Stimulated activated CD4-positive, alpha-beta T cell treated with anti-CD3 and anti-CD28 coated beads, Interleukin-1b, Interleukin-23, amount 100 ng/mL, for 48 hours (primary cell): ENCODE results near the gene MRS2.
"Not testable (repeated sequence)": the region's sequence is repeated elsewhere in the genome, so short reads cannot be mapped to it uniquely, and the experiment has no call there.

Experiments used
- DNase-seq: peaks from one replicate; pipeline ENCODE4 v3.0.0-alpha.2; 2020

Gene MRS2, protein sequence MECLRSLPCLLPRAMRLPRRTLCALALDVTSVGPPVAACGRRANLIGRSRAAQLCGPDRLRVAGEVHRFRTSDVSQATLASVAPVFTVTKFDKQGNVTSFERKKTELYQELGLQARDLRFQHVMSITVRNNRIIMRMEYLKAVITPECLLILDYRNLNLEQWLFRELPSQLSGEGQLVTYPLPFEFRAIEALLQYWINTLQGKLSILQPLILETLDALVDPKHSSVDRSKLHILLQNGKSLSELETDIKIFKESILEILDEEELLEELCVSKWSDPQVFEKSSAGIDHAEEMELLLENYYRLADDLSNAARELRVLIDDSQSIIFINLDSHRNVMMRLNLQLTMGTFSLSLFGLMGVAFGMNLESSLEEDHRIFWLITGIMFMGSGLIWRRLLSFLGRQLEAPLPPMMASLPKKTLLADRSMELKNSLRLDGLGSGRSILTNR

DNA sequence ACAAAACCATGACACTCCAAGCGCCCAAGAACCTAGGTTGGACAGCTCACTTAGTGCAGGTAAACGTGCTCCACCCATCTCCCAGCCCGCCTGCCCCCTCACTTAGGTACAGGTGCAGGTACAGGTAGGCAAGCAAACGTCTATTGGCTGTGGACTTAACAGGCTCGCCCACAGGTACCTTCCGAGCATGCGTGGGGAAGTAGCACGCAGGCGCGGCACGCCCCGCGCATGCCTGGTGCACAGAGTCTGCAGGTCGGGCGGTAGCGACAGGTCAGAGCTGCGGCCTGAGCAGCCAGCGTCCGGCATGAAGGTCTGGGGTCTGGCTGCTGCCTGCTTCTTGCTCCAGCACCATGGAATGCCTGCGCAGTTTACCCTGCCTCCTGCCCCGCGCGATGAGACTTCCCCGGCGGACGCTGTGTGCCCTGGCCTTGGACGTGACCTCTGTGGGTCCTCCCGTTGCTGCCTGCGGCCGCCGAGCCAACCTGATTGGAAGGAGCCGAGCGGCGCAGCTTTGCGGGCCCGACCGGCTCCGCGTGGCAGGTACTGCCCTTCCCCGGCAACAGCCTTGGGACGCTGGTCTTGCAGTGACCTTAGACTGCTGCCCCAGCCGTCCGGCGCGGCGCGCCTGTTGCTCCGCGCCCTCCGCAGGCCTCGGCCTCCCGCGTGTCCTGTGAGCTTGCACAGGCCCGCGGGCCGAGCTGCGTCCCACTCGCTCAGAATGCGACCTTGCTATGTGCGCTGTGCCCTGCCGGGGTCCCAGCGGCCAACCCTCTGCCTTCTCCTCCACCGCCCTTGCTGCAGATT, at the start of gene MRS2:
Gene MRS2, plus strand, starts transcription at position 240 of the 804 bp plus-strand sequence. Its CDS starts 111 bp downstream, at position 351.
- peak; percentile 75 for DNase-seq

DNA sequence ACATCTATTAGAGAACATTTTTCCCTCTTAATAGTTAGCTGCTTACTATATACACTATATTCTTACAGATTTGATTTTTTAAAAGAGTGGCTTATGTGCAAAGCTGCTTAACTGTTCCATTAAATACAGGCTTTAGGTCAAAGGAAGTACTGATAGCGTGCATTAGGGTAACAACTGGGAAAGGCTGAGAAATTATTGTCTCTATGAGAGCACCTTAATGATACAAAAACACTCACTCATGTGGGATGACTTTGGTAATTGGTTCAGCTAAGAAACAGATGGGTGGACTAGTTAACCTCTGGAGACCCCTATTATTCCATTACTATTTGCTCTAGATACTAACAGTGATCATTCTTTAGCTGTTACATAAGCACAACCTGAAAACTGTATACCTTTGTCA, 48.9 kb upstream of the MRS2 start:
- no peak for DNase-seq

DNA sequence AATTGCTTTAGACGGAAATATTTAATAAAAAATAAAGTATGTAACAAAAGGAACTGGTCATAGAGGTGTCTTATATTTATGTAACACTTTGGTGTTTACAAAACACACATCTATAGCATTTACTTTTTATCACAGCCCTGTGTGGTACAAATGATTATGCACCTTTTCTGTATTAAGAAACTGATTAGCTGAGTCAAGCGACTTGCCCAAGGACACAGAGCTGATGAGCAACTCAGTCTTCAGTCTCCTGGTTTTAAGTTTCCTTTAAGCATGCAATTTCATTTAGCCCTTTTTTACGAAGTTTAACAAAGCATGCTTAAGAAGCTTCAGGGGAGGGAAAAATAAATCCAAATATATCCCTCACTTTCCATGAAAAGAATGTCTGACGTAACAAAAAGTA, 47.3 kb upstream of the MRS2 start:
- DNase-seq, result no peak

DNA sequence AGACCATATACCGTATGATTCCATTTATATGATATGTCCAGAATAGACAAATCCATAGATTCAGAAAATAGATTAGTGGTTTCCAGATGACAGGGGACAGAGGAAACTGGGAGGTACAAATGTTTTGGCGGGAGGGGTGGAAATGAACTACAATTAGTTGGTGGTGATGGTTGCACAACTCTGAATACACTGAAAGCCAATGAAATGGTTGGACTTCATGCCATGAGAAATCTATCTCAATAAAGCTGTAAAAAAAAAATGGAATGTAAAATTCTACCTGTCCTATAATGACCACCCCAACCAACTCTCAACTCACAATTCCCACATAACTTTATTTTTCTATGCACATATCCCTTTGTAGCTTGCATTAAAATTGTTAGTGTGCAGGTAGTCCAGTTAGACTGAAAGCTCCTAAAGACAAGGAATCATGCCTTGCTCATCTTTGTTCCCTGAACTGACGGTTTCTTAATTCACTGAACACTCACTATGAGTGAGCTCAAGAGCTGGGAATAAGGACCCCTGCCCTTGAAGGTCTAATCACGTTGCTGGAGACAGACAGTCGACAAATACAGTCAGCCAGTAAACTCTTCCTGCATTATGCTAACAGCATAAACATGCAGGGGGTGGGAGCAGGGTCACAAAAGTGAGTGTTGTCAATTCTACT, 46.3 kb upstream of the MRS2 start:
- no peak for DNase-seq

DNA sequence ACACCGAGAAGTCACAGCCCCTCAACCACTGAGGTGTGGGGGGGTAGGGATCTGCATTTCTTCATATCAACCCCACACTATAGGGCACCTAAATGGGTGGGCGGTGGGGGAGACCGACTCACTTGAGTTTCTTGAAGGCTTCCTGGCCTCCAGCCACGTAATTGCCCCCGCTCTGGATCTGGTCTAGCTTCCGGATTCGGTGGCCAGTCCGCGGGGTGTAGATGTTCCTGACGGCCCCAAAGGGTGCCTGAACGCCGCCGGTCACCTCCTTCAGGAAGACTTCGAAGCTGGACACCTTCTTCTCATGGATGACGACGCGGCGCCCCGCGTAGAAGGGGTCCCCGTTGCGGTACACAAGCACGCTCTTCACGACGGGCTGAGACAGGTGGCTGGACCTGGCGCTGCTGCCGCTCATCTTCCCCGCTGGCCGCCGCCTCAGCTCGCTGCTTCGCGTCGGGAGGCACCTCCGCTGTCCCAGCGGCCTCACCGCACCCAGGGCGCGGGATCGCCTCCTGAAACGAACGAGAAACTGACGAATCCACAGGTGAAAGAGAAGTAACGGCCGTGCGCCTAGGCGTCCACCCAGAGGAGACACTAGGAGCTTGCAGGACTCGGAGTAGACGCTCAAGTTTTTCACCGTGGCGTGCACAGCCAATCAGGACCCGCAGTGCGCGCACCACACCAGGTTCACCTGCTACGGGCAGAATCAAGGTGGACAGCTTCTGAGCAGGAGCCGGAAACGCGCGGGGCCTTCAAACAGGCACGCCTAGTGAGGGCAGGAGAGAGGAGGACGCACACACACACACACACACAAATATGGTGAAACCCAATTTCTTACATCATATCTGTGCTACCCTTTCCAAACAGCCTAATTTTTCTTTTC, 45.2 kb upstream of the MRS2 start, which contains the start of gene DCDC2:
Gene DCDC2, minus strand, starts transcription at position 724 of the 883 bp plus-strand sequence. Its CDS starts 309 bp downstream, at position 415.
- DNase-seq, result peak; percentile 31

DNA sequence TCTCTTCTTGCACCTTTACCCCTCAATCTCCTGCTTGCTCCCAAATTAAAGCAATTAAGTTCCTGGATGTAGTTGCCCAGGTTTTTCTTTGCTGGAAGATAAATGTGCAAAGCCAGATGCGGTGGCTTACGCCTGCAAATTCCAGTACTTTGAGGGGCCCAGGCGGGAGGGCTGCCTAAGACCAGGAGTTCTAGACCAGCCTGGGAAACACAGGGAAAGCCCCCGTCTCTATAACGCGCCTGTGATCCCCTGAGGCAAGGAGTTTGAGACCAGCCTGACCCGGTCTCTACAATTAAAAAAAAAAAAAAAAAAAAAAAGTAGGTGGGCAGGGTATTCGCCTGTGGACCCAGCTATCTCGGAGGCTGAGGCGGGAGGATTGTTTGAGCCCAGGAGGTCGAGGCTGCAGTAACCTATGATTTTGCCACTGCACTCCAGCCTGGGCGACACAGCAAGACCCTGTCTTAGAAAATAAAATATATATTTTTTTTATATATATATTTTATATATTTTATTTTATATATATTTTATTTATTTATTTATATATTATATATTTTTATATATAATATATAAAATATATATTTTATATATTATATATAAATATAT, 44.4 kb upstream of the MRS2 start:
- DNase-seq, result no peak

DNA sequence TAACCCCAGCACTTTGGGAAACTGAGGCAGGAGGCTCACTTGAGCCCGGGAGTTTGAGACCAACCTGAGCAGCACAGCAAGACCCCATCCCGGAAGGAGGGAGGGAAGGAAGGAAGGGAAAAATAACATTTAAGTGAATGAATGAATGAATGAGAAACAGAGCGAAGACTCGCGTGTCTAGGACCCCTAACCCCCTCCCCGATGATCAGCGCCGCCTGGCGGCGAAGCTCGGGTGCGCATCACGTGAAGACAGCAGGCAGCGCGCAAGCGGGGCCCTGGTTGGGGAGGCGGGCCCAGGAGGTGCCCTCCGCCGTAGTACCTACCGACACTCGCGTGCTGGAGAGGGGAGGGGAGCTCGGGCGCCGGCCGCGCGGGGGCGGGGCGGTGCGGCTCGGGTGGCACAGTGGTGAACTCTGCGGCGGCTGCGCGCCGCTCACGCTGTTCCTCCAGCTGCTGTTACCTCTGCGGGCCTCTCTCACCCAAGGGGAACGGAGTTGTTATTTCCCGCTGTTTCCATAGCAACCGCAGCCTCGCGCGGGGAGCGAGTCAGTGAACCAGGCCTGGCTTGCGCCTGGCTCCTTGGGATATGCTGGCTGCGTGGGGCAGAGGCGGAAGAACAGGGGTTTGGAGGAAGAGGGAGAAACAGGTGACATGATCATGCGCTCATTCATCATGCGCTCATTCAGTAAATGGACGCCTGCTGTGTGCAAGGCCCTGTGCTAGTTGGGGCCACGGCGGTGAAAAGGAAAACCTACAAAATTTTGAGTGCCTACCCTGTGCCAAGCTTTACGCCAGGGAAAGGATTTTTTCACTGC, 42.9 kb upstream of the MRS2 start:
- peak; percentile 91 for DNase-seq

DNA sequence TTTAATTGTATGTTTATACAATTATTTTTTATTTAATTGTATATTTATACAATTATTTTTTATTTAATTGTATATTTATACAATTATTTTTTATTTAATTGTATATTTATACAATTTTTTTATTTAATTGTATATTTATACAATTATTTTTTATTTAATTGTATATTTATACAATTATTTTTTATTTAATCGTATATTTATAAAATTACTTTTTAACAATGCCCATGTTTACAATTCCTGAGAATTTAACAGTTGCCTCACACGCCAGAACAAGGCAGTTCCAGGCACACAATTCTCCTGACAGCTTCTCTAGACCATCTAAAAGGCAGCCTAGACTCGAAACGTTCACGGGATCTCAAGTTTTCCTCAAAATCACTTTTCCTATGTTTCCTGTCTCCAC, 40.4 kb upstream of the MRS2 start:
- DNase-seq, result not testable (repeated sequence)

DNA sequence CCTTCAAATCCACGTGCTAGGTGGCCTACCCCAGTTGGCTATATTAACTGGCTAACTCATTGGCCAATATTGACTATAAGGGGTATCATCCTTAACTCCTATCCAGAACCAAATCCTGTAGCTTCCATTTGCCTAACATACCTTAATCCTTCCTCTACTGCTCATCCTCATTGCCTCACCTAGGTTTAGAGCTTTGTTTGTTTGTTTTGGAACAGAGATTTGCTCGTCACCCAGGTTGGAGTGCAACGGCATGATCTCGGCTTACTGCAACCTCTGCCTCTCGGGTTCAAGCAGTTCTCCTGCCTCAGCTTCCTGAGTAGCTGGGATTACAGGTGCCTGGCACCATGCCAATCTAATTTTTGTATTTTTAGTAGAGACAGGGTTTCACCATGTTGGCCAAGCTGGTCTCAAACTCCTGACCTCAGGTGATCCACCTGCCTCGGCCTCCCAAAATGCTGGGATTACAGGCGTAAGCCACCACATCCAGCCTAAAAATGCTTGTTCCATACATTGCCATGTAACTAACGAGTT, 37.6 kb upstream of the MRS2 start:
- not testable (repeated sequence) for DNase-seq

DNA sequence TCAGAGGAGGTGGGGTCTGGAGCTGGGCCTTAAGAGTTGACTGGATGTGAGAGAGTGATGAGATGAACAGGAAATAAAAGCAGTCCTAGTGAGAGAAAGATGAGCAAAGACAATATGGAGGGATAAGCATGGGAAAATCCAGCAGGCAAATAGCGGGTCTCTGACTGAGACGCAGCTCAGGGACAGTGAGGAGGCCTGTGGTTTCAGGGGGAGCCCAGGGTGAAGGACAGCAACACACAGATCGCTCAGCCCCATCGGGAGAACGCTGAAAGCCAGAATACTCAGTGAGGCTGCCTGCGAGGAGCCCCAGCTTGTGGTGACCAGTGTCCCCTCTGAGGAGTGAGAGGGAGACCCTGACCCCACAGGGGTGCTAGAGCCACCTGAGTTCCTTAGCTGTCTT, 28.1 kb upstream of the MRS2 start:
- DNase-seq, result no peak

DNA sequence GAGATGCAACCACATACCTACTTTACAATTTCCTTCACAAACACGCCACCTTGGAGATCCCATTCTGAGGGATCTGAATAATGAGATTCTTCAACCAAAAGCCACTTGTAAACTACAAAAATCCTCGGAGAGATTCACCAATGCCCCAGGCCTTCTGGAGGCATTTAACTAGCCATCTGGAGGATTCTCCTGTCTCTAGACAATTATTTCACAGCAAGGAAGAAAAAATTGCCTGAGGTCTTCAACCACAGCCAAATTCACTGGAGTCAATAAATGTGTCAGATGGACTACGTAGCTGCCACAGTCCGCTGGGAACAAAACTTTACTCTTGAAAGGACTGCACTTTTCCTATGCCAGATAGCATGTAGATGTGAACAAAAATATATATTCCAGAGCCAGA, 25.9 kb upstream of the MRS2 start:
- DNase-seq, result no peak

DNA sequence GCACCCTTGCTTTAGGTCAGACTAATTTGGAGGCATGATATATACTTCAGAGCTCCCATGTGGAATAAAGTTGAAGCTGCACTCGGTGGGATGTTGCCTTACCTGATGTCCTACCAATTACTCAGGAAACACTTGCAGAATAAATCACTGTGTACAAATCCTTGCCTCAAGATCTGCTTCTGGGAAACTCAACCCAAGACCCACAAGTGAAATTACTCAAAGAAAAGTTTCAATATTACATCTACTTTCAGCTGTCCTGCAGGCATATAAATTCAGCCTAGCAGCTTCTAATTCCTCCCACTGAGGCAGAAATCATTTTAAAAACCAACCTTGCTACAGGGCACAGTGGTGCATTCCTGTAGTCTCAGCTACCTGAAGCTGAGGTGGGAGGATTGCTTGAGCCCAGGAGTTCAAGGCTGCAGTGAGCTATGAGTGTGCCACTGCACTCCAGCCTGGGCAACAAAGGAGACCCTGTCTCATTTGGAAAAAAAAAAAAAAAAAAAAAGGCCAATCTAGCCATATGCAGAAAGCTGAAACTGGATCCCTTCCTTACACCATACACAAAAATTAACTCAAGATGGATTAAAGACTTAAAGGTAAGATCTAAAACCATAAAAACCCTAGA, 24.2 kb upstream of the MRS2 start:
- DNase-seq, result no peak

DNA sequence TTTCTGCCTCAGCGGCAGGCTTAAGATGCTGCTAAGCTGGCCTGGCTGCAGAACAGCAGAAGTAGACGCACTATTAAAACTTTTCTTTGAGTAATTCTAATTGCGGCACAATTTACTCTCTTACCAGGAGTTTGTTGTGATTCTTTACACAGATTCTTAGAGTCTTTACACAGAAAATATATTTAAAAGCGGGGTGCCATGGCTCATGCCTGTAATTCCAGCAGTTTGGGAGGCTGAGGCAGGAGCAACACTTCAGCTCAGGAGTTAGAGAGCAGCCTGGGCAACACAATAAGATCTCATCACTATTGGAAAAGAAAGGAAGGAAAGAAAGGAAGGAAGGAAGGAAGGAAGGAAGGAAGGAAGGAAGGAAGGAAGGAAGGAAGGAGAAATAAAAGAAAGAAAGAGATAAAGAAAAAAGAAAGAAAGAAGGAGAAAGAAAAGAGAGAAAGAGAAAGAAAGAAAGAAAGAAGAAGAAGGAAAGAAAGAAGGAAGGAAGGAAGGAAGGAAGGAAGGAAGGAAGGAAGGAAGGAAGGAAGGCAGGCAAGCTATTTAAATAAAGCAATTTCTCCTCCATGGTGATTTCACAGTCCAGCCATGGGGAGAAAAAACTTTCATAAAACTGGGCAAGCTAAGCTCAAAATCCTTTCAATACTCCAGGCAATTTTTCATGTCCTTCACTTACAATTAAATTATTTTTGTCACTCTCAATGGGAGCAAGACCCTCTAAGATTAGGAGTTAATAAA, 21.1 kb upstream of the MRS2 start:
- DNase-seq, result no peak

DNA sequence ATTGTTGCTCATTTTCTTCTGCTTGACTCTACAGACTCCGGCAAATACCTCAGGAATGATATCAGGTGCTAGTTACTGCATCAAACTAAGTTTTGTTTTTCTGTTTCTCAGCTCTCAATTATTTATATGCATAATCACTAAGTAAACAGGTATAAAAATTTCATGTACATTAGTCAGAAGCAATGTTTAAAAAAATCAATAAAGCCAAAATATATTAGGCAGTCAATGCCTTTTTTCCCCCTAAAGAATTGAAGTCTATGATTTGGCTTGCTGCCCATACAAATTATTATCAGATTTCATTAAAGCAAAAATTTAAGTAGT, 20.6 kb upstream of the MRS2 start:
- no peak for DNase-seq

DNA sequence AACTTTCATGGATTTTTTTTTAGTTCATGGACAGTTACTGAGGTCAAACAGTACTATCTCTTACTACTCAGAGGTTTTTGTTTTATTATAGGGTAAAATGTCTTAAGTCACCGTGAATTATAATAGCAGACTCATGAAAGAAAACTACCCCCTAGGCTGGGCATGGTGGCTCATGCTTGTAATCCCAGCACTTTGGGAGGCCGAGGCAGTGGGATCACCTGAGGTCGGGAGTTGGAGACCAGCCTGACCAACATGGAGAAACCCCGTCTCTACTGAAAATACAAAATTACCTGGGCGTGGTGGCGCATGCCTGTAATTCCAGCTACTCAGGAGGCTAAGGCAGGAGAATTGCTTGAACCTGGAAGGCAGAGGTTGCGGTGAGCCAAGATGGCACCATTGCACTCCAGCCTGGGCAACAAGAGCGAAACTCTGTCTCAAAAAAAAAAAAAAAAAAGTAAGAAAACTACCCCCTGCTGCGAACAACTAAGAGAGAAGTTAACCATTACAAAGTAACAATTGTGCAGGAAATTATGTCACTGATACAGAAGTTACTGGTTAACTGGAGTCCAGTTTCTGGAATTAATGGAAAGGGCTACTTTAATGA, 19.7 kb upstream of the MRS2 start:
- DNase-seq, result not testable (repeated sequence)

DNA sequence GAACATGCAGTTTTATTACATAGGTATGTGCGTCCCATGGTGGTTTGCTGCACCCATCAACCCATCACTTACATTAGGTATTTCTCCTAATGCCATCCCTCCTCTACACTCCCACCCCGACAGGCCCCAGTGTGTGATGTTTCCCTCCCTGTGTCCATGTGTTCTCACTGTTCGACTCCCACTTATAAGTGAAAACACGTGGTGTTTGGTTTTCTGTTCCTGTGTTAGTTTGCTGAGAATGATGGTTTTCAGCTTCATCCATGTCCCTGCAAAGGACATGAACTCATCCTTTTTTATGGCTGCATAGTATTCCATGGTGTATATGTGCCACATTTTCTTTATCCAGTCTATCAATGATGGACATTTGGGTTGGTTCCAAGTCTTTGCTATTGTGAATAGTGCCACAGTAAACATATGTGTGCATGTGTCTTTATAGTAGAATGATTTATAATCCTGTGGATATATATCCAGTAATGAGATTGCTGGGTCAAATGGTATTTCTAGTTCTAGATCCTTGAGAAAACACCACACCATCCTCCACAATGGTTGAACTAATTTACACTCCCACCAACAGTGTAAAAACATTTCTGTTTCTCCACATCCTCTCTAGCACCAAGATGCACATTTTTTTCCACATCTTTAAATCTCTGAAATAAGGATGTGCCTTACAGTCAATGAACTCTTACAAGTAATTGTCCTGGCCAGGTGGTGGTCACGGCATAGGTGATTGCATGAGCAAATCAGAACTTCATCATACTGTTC, 18.2 kb upstream of the MRS2 start:
- not testable (repeated sequence) for DNase-seq

DNA sequence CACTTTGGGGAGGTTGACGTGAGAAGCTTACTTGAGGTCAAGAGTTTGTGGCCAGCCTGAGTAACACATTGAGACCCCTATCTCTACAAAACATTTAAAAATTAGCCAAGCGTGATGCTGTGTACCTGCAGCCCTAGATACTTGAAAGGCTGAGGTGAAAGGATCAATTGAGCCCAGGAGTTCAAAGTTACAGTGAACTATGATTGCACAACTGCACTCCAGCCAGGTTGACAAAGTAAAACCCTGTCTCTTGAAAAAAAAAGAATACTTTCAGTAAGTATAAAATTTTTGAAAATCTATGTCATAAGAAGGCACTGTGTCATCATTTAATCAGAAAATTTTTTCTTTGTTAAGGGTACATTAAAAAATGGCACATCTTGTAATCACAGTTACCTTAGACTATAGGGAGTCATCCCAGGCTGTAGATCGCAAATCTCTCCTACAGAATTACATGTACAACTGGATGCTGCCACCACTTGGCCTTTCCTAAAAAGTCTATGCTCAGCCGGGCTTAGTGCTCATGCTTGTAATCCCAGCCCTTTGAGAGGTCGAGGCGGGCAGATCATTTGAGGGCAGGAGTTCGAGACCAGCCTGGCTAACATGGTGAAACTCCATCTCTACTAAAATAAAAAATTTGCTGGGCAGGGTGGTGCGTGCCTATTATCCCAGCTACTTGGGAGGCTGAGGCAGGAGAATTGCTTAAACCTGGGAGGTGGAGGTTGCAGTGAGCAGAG, 17.0 kb upstream of the MRS2 start:
- no peak for DNase-seq

DNA sequence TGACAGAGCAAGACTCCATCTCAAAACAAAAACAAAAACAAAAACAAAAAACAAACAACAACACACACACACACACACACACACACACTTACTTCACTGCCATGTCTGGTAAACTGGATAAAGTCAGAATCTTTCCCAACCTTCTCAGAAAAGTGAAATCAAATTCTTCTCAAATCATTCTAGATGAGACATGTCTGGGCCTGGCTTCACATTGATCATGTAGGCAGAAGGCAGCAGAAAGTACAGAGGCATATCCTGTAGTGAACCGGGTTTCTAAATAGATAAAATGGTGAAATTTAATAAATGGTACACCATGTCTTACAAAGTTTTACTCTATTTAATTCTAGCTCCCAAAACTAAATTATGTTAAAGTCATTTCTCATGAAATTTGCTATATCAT, 14.9 kb upstream of the MRS2 start:
- DNase-seq, result no peak
